Type B pancreatic cell (in vitro differentiated cells): ENCODE measurements around the gene CCDC183. TPM values are rescaled to one million over a fixed set of nuclear protein-coding genes. Genes with fewer than 3 reads are reported as not detected.

Experiments used
- DNase-seq: peaks from one replicate; pipeline ENCODE4 v3.0.0; 2021; ENCODE audit warnings: mixed read lengths; ENCODE audit not compliant: unreplicated experiment; ENCODE audit errors: extremely low spot score
- H3K27ac Mint-ChIP-seq: 2 replicates; pipeline ENCODE4 v1.8.0; 2021; ENCODE audit warnings: mild to moderate bottlenecking, mixed read lengths
- H3K27me3 Mint-ChIP-seq: 2 replicates; pipeline ENCODE4 v1.8.0; 2021; ENCODE audit warnings: mixed read lengths
- H3K36me3 Mint-ChIP-seq: 2 replicates; pipeline ENCODE4 v1.8.0; 2021; ENCODE audit warnings: mixed read lengths
- H3K4me1 Mint-ChIP-seq: one replicate; pipeline ENCODE4 v1.8.0; 2021; ENCODE audit warnings: mixed read lengths; ENCODE audit not compliant: unreplicated experiment
- H3K4me3 Mint-ChIP-seq: 2 replicates; pipeline ENCODE4 v1.8.0; 2021; ENCODE audit warnings: mild to moderate bottlenecking, mixed read lengths
- H3K9me3 Mint-ChIP-seq: 2 replicates; pipeline ENCODE4 v1.8.0; 2021; ENCODE audit warnings: mixed read lengths
- total RNA-seq: library from RNA; stranded (reverse); gene quantifications from 2 replicates; pipeline ENCODE4 v1.2.1, GENCODE V29; 2021; ENCODE audit warnings: low replicate concordance
- TF ChIP-seq, protein P1 (sequence below): fragments of 200-600 bp; sonication (generic); conservative IDR thresholded peaks from 2 replicates; pipeline ENCODE4 v1.5.0; 2021; ENCODE audit warnings: antibody characterized with exemption, mild to moderate bottlenecking

Gene CCDC183
- total RNA-seq, 1 donor from 2014 or later: 2.9 TPM

DNA sequence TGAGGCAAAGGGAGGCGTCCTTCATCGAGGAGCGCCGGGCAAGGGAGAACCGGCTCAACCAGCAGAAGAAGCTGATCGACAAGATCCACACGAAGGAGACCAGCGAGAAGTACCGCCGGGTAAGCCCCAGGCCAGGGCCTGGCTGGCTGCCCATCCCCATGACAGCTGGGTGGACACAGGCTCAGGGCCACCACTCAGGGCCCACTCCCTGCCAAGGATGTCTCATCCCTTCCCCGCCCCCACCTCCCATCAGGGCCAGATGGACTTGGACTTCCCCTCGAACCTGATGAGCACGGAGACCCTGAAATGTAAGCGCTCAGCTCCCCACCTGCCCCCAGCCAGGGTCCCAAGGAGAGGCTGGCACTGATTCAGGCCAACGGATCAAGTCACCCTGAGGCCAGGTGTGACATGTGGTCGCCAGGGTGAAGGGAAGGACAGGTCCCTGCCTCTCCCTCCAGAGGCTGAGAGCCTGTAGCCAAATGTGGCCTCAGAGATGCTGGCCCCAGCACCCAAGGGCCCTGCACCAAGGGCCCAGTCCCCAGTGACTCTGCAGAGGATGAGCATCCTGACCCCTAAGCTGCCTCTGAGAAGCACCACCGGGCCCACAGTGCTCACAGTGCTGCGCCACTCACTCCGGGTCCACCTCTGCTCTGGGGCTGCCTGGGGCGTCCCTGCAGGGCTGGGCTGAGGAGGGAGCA, 8.5 kb downstream of the CCDC183 start:
- H3K4me3 Mint-ChIP-seq: peak overlapping the region; percentile 68
- no peak for DNase-seq
- TF ChIP-seq, protein P1, sequence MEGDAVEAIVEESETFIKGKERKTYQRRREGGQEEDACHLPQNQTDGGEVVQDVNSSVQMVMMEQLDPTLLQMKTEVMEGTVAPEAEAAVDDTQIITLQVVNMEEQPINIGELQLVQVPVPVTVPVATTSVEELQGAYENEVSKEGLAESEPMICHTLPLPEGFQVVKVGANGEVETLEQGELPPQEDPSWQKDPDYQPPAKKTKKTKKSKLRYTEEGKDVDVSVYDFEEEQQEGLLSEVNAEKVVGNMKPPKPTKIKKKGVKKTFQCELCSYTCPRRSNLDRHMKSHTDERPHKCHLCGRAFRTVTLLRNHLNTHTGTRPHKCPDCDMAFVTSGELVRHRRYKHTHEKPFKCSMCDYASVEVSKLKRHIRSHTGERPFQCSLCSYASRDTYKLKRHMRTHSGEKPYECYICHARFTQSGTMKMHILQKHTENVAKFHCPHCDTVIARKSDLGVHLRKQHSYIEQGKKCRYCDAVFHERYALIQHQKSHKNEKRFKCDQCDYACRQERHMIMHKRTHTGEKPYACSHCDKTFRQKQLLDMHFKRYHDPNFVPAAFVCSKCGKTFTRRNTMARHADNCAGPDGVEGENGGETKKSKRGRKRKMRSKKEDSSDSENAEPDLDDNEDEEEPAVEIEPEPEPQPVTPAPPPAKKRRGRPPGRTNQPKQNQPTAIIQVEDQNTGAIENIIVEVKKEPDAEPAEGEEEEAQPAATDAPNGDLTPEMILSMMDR: no peak
- H3K4me1 Mint-ChIP-seq: peaks cover 5% of the 10 kb centered on the region
- H3K27ac Mint-ChIP-seq: no peak overlapping the region
- H3K9me3 Mint-ChIP-seq: no peaks in the 10 kb centered on the region
- peaks cover 8% of the 10 kb centered on the region for H3K27me3 Mint-ChIP-seq
- H3K36me3 Mint-ChIP-seq: peaks cover 1% of the 10 kb centered on the region

DNA sequence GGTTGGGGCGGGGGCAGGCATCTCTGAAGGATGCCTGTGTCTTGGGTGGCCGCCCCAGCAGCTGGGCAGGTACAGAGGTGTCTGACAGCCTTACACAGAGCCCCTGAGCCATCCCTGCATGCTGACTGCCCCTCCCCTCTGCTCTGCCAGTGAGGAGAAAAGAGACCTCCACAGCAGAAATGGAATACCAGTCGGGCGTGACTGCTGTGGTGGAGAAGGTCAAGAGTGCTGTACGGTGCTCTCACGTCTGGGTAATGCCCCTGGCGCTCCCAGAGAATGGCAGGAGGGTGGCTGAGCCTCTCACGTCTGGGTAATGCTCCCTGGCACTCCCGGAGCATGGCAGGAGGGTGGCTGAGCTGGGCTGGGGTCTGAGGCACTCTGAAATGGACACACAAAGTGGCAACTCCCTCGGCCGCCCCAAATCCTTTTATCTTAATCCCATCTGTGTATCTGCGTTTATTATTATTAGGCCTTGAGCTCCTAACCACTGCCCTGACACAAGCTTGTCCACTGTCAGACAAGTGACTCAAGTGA, 9.1 kb downstream of the CCDC183 start:
- TF ChIP-seq, protein P1: no peak
- H3K27me3 Mint-ChIP-seq: peaks cover 8% of the 10 kb centered on the region
- no peak overlapping the region for H3K27ac Mint-ChIP-seq
- H3K4me3 Mint-ChIP-seq: peak overlapping the region; percentile 56
- peaks cover 7% of the 10 kb centered on the region for H3K36me3 Mint-ChIP-seq
- H3K9me3 Mint-ChIP-seq: no peaks in the 10 kb centered on the region
- no peak for DNase-seq
- H3K4me1 Mint-ChIP-seq: peaks cover 11% of the 10 kb centered on the region

DNA sequence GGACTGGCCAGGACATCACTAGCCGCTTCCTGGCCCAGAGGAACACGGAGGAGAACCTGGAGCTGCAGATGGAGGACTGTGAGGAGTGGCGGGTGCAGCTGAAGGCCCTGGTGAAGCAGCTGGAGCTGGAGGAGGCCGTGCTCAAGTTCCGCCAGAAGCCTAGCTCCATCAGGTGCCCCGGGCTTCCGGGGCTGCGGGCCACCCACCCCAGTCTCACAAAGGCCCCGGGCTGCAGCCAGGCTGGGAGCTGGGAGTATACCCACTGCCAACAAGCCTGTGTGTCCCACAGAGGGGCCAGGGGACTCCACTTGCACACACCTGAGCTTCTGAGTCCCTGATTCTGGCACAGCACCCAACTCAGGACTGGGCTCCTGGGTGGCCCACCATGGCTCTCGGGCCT, 9.9 kb downstream of the CCDC183 start:
- Mint-ChIP-seq H3K4me1 (peaks cover 10% of the 10 kb centered on the region), H3K9me3 (no peaks in the 10 kb centered on the region), H3K4me3 (peak overlapping the region; percentile 89), H3K36me3 (peaks cover 10% of the 10 kb centered on the region), H3K27me3 (peaks cover 5% of the 10 kb centered on the region), H3K27ac (no peak overlapping the region)
- no peak for DNase-seq
- TF ChIP-seq, protein P1: no peak

DNA sequence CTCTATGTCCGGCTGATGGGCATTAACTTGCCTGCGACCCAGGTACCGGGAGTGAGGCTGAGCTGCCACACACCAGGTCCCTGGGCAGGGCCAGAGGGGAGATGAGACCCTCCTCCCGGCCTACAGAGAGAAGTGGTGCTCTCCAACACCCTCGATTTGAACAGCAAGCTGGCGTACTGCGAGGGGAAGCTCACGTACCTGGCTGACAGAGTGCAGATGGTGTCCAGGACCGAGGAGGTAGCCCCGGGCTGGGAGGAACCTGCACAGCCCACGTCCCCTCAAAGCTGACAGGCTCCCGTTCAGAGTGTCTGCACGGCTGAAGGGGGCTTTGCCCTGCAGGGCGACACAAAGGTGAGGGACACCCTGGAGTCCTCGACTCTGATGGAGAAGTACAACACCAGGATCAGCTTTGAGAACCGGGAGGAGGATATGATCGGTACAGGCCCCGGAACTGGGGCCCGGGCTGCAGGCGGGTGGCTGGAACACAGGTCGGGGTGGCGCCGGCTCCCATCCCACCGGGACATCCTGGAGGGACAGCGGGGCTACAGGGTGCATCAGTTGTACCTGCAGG, 10.6 kb downstream of the CCDC183 start:
- no peak for DNase-seq
- Mint-ChIP-seq H3K4me1 (peaks cover 11% of the 10 kb centered on the region), H3K27me3 (no peaks in the 10 kb centered on the region), H3K9me3 (no peaks in the 10 kb centered on the region), H3K36me3 (peaks cover 11% of the 10 kb centered on the region), H3K4me3 (peak overlapping the region; percentile 89), H3K27ac (peak overlapping the region; percentile 76)
- TF ChIP-seq, protein P1: no peak

DNA sequence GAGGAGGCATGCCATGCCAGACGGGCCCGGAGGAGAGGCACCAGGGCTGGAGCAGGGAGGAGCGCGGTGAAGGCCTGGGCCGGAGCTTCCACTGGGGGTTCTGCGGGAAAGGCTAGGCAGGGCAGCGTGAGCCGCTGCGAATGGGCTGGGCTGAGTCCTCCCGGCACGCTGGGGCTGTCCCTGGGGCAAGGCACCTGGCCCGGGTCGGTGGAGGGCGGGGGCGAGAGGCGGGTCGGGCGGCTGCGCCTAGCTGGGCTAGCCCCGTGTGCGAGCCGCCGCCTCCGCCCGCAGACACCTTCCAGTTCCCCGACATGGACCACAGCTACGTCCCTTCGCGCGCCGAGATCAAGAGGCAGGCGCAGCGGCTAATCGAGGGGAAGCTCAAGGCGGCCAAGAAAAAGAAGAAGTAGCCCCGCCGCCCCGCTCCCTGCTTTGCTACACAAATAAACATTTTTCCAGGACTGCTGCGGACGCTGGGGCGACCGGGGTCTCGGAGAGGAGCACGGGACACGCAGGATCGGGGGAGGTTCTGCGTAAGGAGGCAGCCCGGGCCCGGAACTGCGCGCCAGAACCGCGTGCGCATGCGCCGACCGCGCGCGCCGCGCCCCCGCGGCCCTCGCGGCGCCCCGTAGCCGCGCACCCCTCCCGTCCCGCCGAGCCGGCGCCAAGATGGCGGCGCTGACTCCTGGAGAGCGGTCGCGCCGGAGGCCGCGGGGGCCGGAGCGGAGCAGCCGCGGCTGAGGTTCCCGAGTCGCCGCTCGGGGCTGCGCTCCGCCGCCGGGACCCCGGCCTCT, 11.3 kb downstream of the CCDC183 start, which contains the start of gene RABL6:
Gene RABL6, plus strand, starts transcription at position 668 of the 794 bp plus-strand sequence. CDS start 249 bp downstream, outside the sequence.
- TF ChIP-seq, protein P1: no peak
- Mint-ChIP-seq H3K4me3 (peak within 1 kb of the TSS; percentile 89), H3K9me3 (no peaks in the 10 kb centered on the region), H3K27me3 (no peaks in the 10 kb centered on the region), H3K27ac (peak within 1 kb of the TSS; percentile 84), H3K36me3 (peaks cover 11% of the 10 kb centered on the region), H3K4me1 (peaks cover 11% of the 10 kb centered on the region)
- DNase-seq: peak; percentile 86
